ENCODE data around the gene OGFOD3. TPM values are rescaled to one million over a fixed set of nuclear protein-coding genes. Genes with fewer than 3 reads are reported as not detected.
A peak's percentile ranks its signal among the peaks of the same experiment; 100 is the strongest.
"Not testable (repeated sequence)": the region's sequence is repeated elsewhere in the genome, so short reads cannot be mapped to it uniquely, and the experiment has no call there.

Gene OGFOD3
- total and polyA plus RNA-seq, 2 donors from 2014 or later: 27.8 to 36.1 TPM

- TF ChIP-seq, protein P1, sequence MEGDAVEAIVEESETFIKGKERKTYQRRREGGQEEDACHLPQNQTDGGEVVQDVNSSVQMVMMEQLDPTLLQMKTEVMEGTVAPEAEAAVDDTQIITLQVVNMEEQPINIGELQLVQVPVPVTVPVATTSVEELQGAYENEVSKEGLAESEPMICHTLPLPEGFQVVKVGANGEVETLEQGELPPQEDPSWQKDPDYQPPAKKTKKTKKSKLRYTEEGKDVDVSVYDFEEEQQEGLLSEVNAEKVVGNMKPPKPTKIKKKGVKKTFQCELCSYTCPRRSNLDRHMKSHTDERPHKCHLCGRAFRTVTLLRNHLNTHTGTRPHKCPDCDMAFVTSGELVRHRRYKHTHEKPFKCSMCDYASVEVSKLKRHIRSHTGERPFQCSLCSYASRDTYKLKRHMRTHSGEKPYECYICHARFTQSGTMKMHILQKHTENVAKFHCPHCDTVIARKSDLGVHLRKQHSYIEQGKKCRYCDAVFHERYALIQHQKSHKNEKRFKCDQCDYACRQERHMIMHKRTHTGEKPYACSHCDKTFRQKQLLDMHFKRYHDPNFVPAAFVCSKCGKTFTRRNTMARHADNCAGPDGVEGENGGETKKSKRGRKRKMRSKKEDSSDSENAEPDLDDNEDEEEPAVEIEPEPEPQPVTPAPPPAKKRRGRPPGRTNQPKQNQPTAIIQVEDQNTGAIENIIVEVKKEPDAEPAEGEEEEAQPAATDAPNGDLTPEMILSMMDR (IDR thresholded peaks at IDR 0.05; ENCODE audit: borderline replicate concordance, extremely low read depth, insufficient read depth): no peak
- H3K9ac ChIP-seq (ENCODE audit: low read length in 3 of 3): no peak overlapping the region
- H3K4me1 ChIP-seq (ENCODE audit: control insufficient read depth in 2 of 3, insufficient read depth in 2 of 3, low read depth in 1 of 3, low read length in 3 of 3): no peaks in the 10 kb centered on the region
- intact Hi-C loops (cut with DNase I): no loop called here
- no peak overlapping the region for H3K27ac ChIP-seq (ENCODE audit: low read depth in 2 of 2, low read length in 2 of 2)
- DNase-seq: peak in 1 of 5 donors; percentile 74
- no peak overlapping the region for H3K4me3 ChIP-seq (ENCODE audit: low read length in 3 of 3)
- FAIRE-seq: no peak
- H3K27me3 ChIP-seq (ENCODE audit: control insufficient read depth, insufficient read depth, low read length): peaks cover 2% of the 10 kb centered on the region
- H3K9me3 ChIP-seq (ENCODE audit: control insufficient read depth in 2 of 3, insufficient read depth in 1 of 3, low read length in 3 of 3): no peaks in the 10 kb centered on the region
- no peaks in the 10 kb centered on the region for H3K36me3 ChIP-seq (ENCODE audit: control insufficient read depth in 2 of 3, insufficient read depth in 3 of 3, low read length in 3 of 3)
Measured at GRCh38 chr17:82378741-82379021, 39.7 kb downstream of the OGFOD3 start.

- intact Hi-C loops (cut with DNase I): no loop called here
- Histone ChIP-seq H3K9me3 (ENCODE audit: control insufficient read depth in 2 of 3, insufficient read depth in 1 of 3, low read length in 3 of 3) (no peaks in the 10 kb centered on the region), H3K9ac (ENCODE audit: low read length in 3 of 3) (no peak overlapping the region), H3K4me1 (ENCODE audit: control insufficient read depth in 2 of 3, insufficient read depth in 2 of 3, low read depth in 1 of 3, low read length in 3 of 3) (no peaks in the 10 kb centered on the region), H3K27ac (ENCODE audit: low read depth in 2 of 2, low read length in 2 of 2) (no peak overlapping the region), H3K36me3 (ENCODE audit: control insufficient read depth in 2 of 3, insufficient read depth in 3 of 3, low read length in 3 of 3) (no peaks in the 10 kb centered on the region), H3K27me3 (ENCODE audit: control insufficient read depth, insufficient read depth, low read length) (peaks cover 2% of the 10 kb centered on the region), H3K4me3 (ENCODE audit: low read length in 3 of 3) (no peak overlapping the region)
- DNase-seq (peak in 2 of 5 donors; percentile 45 to 51), FAIRE-seq (no peak)
- TF ChIP-seq, protein P1 (IDR thresholded peaks at IDR 0.05; ENCODE audit: borderline replicate concordance, extremely low read depth, insufficient read depth): no peak
Measured at GRCh38 chr17:82377924-82378740, 40.3 kb downstream of the OGFOD3 start.

GRCh38 chr17:82377294-82377693 lies 41.1 kb downstream of the OGFOD3 start:
- H3K27ac ChIP-seq (ENCODE audit: low read depth in 2 of 2, low read length in 2 of 2); H3K9me3 ChIP-seq (ENCODE audit: control insufficient read depth in 2 of 3, insufficient read depth in 1 of 3, low read length in 3 of 3); H3K4me3 ChIP-seq (ENCODE audit: low read length in 3 of 3); H3K36me3 ChIP-seq (ENCODE audit: control insufficient read depth in 2 of 3, insufficient read depth in 3 of 3, low read length in 3 of 3); FAIRE-seq; DNase-seq; H3K27me3 ChIP-seq (ENCODE audit: control insufficient read depth, insufficient read depth, low read length); H3K9ac ChIP-seq (ENCODE audit: low read length in 3 of 3); intact Hi-C loops (cut with DNase I); H3K4me1 ChIP-seq (ENCODE audit: control insufficient read depth in 2 of 3, insufficient read depth in 2 of 3, low read depth in 1 of 3, low read length in 3 of 3): not testable (repeated sequence)

DNA sequence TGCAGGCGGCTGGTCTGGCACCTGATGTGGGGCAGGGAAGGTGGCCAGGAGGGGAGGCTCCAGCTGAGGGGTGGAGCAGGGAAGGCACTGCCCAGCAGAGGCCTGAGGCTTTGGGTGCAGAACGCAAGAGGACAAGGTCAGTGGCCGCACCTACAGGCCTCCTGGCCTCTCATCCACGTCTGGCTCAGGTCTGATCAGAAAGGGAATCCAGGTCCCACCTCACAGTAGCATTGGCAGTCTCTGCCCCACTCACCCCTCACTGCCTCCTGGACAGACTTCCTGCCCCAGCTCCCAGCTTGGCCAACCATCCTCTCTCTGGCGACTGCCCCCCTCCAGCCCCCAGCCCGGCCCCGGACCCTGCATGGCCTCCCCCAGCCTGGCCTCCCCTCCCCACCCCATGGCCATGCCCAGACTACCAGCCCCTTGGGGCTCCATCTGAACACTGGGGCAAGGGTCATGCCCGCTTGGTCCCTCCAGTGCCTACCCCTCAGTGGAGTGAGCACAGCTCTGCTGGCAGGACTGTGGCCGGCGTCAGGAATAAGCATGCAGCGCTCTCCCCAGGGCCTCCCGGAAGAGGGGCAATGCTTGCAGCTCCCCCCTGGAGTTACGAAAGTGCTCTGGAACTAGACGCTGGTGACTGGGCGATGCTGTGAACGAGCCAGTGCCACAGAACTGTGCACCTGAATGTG lies 42.2 kb downstream of the OGFOD3 start:
- Histone ChIP-seq H3K9me3 (ENCODE audit: control insufficient read depth in 2 of 3, insufficient read depth in 1 of 3, low read length in 3 of 3) (no peaks in the 10 kb centered on the region), H3K36me3 (ENCODE audit: control insufficient read depth in 2 of 3, insufficient read depth in 3 of 3, low read length in 3 of 3) (no peaks in the 10 kb centered on the region), H3K4me1 (ENCODE audit: control insufficient read depth in 2 of 3, insufficient read depth in 2 of 3, low read depth in 1 of 3, low read length in 3 of 3) (no peaks in the 10 kb centered on the region), H3K9ac (ENCODE audit: low read length in 3 of 3) (no peak overlapping the region), H3K4me3 (ENCODE audit: low read length in 3 of 3) (no peak overlapping the region), H3K27ac (ENCODE audit: low read depth in 2 of 2, low read length in 2 of 2) (no peak overlapping the region), H3K27me3 (ENCODE audit: control insufficient read depth, insufficient read depth, low read length) (peaks cover 2% of the 10 kb centered on the region)
- TF ChIP-seq, protein P1 (IDR thresholded peaks at IDR 0.05; ENCODE audit: borderline replicate concordance, extremely low read depth, insufficient read depth): no peak
- intact Hi-C loops (cut with DNase I): no loop called here
- DNase-seq (peak in 1 of 5 donors; percentile 58), FAIRE-seq (no peak)
